HEK293T (cell line): ENCODE data around the gene MAPK8IP2.

ENCODE experiments used
- BHLHE40 ChIP-seq: fragments of 450-650 bp; IDR thresholded peaks from 2 replicates; pipeline ENCODE4 v1.6.1; 2016; ENCODE audit warnings: mild to moderate bottlenecking, moderate library complexity, borderline replicate concordance
- ELF4 ChIP-seq: fragments of 450-650 bp; IDR thresholded peaks from 2 replicates; pipeline ENCODE4 v1.6.1; 2017; ENCODE audit warnings: antibody characterized with exemption
- FOXM1 ChIP-seq: fragments of 450-650 bp; IDR thresholded peaks from 2 replicates; pipeline ENCODE4 v1.6.1; 2017; ENCODE audit warnings: mild to moderate bottlenecking, borderline replicate concordance
- SP1 ChIP-seq: fragments of 450-650 bp; IDR thresholded peaks from 2 replicates; pipeline ENCODE4 v1.6.1; 2017
- SUZ12 ChIP-seq: fragments of 450-650 bp; IDR thresholded peaks from 2 replicates; pipeline ENCODE4 v1.6.1; 2016; ENCODE audit warnings: mild to moderate bottlenecking
- TF ChIP-seq, protein P1 (sequence below): fragments of 450-650 bp; IDR thresholded peaks from 2 replicates; pipeline ENCODE4 v1.6.1; 2016

GRCh38 chr22:50553310-50553709 is 47.3 kb upstream of the MAPK8IP2 start:
- TF ChIP-seq, protein P1, sequence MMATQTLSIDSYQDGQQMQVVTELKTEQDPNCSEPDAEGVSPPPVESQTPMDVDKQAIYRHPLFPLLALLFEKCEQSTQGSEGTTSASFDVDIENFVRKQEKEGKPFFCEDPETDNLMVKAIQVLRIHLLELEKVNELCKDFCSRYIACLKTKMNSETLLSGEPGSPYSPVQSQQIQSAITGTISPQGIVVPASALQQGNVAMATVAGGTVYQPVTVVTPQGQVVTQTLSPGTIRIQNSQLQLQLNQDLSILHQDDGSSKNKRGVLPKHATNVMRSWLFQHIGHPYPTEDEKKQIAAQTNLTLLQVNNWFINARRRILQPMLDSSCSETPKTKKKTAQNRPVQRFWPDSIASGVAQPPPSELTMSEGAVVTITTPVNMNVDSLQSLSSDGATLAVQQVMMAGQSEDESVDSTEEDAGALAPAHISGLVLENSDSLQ, result no peak
- TF ChIP-seq SUZ12, result no peak
- TF ChIP-seq BHLHE40, result no peak
- no peak for TF ChIP-seq ELF4
- no peak for TF ChIP-seq FOXM1
- TF ChIP-seq SP1, result no peak
